SJCRH30 (cell line): ENCODE results near the gene JAKMIP3. TPM values are rescaled to one million over a fixed set of nuclear protein-coding genes. Genes with fewer than 3 reads are reported as not detected.

ENCODE experiments used
- DNase-seq, 2 experiments: peaks; one replicate each; pipeline ENCODE4 v3.0.0-alpha.2; 2015 to 2020
- H3K27ac ChIP-seq: fragments of 250-450 bp; sonication (Bioruptor Pico); 2 replicates; pipeline ENCODE4 v1.5.1; 2020; ENCODE audit warnings: mild to moderate bottlenecking, moderate library complexity
- H3K27me3 ChIP-seq: fragments of 250-450 bp; sonication (Bioruptor Pico); 2 replicates; pipeline ENCODE4 v1.5.1; 2020; ENCODE audit warnings: mild to moderate bottlenecking, moderate library complexity
- H3K36me3 ChIP-seq: fragments of 250-450 bp; sonication (Bioruptor Pico); 2 replicates; pipeline ENCODE4 v1.5.1; 2020; ENCODE audit warnings: mild to moderate bottlenecking, moderate library complexity
- H3K4me1 ChIP-seq: fragments of 250-450 bp; sonication (Bioruptor Pico); 2 replicates; pipeline ENCODE4 v1.5.1; 2020; ENCODE audit warnings: mild to moderate bottlenecking, moderate library complexity
- H3K4me3 ChIP-seq: fragments of 250-450 bp; sonication (Bioruptor Pico); 2 replicates; pipeline ENCODE4 v1.5.1; 2020; ENCODE audit warnings: mild to moderate bottlenecking, moderate library complexity
- H3K9me3 ChIP-seq: fragments of 250-450 bp; sonication (Bioruptor Pico); replicated peaks from 2 replicates; pipeline ENCODE4 v1.5.1; 2020; ENCODE audit warnings: mild to moderate bottlenecking, moderate library complexity
- total RNA-seq: library from RNA; depleted of rRNA; stranded (reverse); fragments of >200 nt; shearing (Covaris generic); gene quantifications from 2 replicates; pipeline ENCODE4 v1.2.3, GENCODE V29; 2014

Gene JAKMIP3
- total RNA-seq, 1 experiment from 2014 or later, result not detected

DNA sequence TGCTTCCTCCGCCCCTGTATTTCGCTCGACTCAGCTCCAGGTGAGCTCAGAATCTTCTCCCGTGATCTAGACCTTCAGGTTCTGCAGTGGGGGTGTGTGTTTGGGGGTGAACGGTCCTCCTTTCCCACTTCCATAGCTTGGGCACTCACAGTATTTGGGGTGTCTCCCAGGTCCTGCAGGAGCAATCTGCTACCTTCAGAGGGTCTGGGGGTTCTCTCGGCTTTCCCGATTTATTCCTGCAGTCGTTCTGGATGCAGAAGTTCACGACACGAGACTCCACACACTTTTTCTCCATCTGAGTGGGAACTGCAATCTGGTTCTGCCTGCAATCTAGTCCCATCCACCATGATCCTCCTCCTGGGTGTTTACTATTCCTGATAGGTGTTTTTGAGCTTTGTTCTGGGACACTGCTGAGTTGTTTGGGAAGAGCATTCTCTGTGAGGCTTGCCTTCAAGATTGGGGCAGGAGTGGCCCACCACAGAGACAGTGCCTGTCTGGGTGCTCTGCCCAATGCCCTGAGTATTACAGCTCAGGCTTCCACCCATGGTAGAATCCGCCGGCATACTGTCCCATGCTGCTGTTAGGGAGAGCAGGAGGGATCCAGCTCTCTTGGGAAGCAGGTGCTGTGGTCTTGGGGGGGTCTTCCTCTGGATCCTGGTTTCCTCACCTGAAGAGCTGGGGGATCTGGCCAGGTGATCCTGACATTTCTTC is 29.8 kb downstream of the JAKMIP3 start:
- H3K27ac ChIP-seq, result no peak overlapping the region
- DNase-seq, result no peak
- H3K27me3 ChIP-seq, result no peaks in the 10 kb centered on the region
- no peaks in the 10 kb centered on the region for H3K36me3 ChIP-seq
- no peak overlapping the region for H3K4me3 ChIP-seq
- H3K9me3 ChIP-seq, result no peaks in the 10 kb centered on the region
- no peaks in the 10 kb centered on the region for H3K4me1 ChIP-seq

DNA sequence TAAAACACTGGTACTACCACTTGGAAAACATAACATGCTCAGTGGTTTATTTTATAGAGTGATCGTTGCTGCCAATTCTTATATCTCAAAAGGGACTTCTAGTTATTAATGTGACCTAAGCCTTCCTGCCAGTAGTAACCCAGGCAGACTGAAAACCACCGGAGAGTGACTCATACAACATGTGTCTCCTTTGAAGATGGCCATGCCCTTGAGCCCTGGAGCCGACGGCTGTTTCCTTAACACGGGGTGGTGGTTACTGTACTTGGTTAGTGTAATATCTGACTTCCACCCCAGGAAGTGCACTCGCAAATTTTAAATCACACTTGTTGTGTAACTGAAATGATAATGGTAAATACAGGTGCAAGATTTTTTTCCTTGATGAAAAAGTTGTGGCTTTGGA is 30.5 kb downstream of the JAKMIP3 start:
- Histone ChIP-seq H3K27ac (no peak overlapping the region), H3K4me1 (no peaks in the 10 kb centered on the region), H3K36me3 (no peaks in the 10 kb centered on the region), H3K4me3 (no peak overlapping the region), H3K27me3 (no peaks in the 10 kb centered on the region), H3K9me3 (no peaks in the 10 kb centered on the region)
- DNase-seq, result peak; percentile 25 to 42

DNA sequence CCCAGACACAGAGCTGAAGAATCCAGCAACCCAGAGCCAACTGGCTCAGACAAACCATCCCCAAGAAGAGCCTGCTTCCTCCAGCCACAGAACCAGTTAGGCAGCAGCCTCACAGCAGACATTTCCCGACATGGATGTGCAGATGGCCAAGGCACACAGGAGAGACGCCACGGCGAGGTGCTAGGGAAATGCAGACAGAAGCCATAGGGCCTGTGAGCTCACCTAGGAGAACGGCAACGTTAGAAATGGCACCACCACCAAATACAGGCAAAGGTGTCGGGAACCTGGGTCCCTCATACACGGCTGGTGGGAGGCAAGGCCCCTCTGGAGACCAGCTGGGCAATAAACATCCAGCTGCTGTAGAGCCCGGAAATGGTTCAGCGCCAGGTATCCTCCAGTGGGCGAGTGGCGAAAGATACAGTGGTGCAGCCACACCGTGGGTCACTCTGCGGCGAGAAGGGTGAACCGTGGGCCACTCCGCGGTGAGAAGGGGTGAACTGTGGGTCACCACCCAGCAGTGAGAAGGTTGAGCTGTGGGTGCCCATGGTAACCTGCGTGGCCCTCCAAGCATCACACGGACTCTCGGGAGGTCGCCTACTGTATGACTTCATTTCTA is 31.2 kb downstream of the JAKMIP3 start:
- no peaks in the 10 kb centered on the region for H3K4me1 ChIP-seq
- DNase-seq, result no peak
- H3K27ac ChIP-seq, result no peak overlapping the region
- no peaks in the 10 kb centered on the region for H3K9me3 ChIP-seq
- no peaks in the 10 kb centered on the region for H3K36me3 ChIP-seq
- H3K27me3 ChIP-seq, result no peaks in the 10 kb centered on the region
- no peak overlapping the region for H3K4me3 ChIP-seq

DNA sequence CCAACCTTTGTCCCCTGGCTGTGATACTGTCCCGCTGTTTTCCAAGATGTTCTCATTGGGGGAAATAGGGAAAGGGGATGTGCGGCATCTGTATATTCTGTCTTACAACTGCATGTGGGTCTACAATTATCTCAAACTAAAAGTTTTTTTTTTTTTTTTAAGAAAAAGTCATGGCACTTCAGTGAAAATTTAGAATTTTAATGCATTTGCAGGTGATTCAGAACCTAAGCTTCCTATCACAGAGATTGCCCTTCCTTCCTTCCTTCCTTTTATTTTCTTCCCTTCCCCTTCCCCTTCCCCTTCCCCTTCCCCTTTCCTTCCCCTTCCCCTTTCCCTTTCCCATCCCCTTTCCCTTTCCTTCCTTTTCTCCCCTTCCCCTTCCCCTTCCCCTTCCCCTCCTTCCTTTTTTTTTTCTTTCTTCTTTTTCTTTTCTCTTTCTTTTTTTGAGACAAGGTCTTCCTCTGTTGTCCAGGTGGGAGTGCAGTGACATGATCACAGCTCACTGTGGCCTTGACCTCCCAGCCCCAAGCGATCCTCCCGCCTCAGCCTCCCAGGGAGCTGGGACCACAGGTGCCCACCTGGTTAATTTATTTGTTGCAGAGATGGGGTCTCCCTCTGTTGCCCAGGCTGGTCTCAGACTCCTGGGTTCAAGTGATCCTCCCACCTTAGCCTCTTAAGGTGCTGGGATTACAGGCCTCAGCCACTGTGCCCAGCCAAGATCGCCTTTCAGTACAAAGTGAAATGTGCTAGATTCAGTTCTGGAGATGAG is 32.0 kb downstream of the JAKMIP3 start:
- no peaks in the 10 kb centered on the region for H3K4me1 ChIP-seq
- no peak overlapping the region for H3K27ac ChIP-seq
- H3K27me3 ChIP-seq, result no peaks in the 10 kb centered on the region
- DNase-seq, result no peak
- H3K9me3 ChIP-seq, result no peaks in the 10 kb centered on the region
- H3K4me3 ChIP-seq, result no peak overlapping the region
- H3K36me3 ChIP-seq, result no peaks in the 10 kb centered on the region

DNA sequence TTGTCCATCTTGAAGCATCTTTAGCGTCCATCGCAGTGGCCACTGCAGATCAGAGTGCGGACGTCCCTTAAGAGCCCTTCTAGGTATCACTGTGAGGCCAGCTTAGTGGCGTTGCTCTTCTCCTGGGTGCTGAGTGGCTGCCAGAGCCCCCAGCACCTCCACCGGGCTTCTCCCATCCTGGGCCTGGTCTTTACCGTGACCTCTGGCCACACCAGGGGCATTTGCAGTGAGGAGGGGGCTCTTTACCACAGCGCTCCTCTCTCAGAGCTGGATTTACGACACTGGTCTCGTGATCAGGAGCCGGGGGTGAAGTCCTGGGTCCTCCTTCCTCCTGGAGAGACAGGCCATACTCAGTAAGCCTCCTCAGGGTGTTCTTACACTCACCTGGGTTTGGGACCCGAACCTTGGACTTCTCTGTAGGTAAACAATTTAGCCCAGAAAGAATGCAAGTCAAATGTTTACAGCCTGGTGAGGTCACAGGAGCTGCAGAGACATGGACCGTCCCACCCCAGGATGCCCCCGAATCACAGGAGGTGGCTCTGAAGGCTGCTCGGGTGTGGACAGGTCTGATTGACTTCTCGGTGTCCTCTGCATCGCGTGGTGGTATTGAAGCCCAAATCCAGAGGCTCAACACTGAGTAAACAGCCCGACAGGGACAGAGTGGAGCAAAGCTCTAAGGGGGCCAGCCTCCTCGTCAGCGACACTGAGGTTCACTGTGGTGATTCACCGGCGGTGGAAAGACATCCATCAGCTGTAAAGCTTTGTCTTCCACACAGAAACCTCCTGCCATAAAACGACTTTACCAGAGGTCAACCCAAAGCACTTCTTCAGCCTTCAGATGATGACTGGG is 33.0 kb downstream of the JAKMIP3 start:
- no peaks in the 10 kb centered on the region for H3K4me1 ChIP-seq
- H3K27me3 ChIP-seq, result no peaks in the 10 kb centered on the region
- H3K27ac ChIP-seq, result no peak overlapping the region
- no peaks in the 10 kb centered on the region for H3K36me3 ChIP-seq
- H3K4me3 ChIP-seq, result no peak overlapping the region
- H3K9me3 ChIP-seq, result no peaks in the 10 kb centered on the region
- DNase-seq, result no peak

DNA sequence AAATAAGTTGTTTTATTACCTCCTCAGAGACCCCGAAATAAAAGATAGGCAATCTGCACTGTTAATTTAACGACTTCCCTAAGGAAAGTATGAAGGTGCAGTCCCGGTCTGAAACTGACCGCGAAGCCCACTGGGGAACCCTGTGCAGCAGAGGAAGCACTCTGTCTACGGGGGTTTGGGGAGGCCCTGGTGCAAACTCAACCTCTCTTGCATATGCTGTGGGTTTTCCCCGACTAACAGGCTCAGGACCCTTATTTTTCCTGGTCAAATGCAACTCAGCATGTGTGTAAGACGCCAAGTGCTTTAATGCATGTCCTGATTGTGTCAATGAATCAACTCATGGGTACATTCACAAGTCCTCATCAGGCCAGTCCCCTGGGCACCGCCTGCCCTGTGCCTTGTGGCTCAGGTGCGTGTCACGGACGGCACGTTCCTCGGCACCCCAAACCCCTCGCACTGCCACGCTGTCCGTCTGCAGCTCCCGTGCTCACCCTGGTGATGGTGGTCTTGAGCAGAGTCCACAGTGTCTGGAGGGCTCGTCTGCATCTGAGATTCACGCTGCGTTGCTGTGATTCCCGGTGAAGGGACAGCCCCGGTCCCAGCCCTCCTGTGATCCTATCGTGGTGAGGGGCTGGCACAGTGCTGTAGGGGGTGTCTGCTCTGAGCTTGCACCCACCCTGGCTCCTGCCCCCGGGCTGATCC is 33.8 kb downstream of the JAKMIP3 start:
- H3K4me3 ChIP-seq, result no peak overlapping the region
- DNase-seq, result no peak
- H3K9me3 ChIP-seq, result no peaks in the 10 kb centered on the region
- H3K36me3 ChIP-seq, result no peaks in the 10 kb centered on the region
- no peaks in the 10 kb centered on the region for H3K27me3 ChIP-seq
- no peak overlapping the region for H3K27ac ChIP-seq
- no peaks in the 10 kb centered on the region for H3K4me1 ChIP-seq

DNA sequence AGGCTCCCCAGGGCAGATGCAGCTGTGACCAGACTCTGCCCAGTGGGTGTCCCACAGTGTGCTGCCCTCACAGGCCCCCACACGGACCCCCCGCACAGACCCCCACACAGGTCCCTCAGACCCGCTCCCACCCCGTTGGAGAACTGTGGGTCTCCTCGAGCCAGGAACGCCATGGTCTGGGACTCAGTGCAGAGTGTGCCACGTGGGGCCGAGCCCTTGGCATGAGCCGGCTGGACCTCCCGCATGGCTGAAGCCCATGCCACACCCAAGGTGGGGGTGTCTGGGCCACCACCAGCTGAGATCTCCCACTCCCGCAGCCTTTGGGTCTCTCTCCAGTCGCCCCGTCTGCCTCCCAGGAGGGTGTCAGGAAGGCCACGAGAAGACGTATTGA is 34.3 kb downstream of the JAKMIP3 start:
- H3K4me1 ChIP-seq, result no peaks in the 10 kb centered on the region
- H3K4me3 ChIP-seq, result no peak overlapping the region
- no peaks in the 10 kb centered on the region for H3K27me3 ChIP-seq
- no peaks in the 10 kb centered on the region for H3K36me3 ChIP-seq
- DNase-seq, result no peak
- H3K27ac ChIP-seq, result no peak overlapping the region
- no peaks in the 10 kb centered on the region for H3K9me3 ChIP-seq

DNA sequence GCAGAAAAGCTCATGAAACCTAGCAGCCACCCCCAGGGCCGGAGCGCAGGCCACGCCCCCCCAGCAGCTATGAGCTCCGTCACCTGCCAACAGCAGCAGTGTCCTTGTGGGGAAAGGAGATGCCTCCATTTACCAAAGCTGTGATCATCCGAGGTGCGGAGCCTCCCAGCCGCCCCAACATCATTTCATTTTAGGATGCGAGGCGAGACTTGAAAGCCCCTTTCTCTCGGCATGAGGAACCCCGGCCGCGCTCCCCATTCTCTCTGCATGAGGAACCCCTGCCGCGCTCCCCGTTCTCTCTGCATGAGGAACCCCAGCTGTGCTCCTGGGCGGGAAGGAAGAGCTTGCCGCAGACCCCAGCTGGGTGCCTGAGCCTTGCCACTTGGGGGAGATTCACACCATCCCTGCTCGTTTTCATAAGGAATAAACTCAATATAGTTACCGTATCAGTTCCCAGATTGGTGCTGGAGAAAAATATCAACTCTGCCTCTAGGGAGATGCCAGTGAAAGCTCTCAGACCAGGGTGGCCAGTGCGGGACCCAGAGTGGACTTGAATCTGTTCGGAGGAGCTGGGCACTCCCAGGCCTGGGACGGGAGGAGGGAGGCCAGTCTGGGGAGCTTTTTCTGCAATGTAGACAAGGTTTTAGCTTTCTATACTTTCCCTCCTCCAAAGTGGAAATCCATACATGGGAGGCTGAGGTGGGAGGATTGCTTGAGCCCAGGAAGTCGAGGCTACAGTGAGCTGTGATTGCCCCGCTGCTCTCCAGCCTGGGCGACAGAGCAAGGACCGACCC is 35.0 kb downstream of the JAKMIP3 start:
- Histone ChIP-seq H3K27ac (no peak overlapping the region), H3K27me3 (no peaks in the 10 kb centered on the region)

DNA sequence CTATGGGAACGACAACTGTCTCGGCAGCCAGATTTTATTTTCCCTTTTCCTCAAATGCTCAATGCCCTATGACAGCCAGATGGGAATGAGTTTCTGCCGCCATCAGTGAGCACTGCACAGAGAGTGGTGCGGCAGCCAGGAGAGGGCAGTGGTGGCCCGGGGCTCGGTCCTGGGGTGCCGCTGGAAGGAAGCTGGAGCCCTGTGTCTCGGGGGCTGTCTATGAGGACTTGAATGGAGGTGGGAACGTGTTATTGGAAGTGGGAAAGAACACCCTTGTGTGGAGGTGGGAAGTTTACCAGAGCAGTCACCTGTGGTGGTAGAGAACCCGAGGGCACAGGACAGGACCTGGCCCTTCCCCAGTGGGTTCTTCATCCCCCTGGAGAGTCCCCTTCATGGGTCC is 35.8 kb downstream of the JAKMIP3 start:
- no peak overlapping the region for H3K4me3 ChIP-seq
- H3K27me3 ChIP-seq, result no peaks in the 10 kb centered on the region
- H3K4me1 ChIP-seq, result no peaks in the 10 kb centered on the region
- DNase-seq, result no peak
- H3K27ac ChIP-seq, result no peak overlapping the region
- no peaks in the 10 kb centered on the region for H3K36me3 ChIP-seq
- H3K9me3 ChIP-seq, result no peaks in the 10 kb centered on the region

More for the DNA sequence above, 35.0 kb downstream of the JAKMIP3 start:
- Histone ChIP-seq H3K4me1 (no peaks in the 10 kb centered on the region), H3K9me3 (no peaks in the 10 kb centered on the region), H3K36me3 (no peaks in the 10 kb centered on the region), H3K4me3 (no peak overlapping the region)
- no peak for DNase-seq

DNA sequence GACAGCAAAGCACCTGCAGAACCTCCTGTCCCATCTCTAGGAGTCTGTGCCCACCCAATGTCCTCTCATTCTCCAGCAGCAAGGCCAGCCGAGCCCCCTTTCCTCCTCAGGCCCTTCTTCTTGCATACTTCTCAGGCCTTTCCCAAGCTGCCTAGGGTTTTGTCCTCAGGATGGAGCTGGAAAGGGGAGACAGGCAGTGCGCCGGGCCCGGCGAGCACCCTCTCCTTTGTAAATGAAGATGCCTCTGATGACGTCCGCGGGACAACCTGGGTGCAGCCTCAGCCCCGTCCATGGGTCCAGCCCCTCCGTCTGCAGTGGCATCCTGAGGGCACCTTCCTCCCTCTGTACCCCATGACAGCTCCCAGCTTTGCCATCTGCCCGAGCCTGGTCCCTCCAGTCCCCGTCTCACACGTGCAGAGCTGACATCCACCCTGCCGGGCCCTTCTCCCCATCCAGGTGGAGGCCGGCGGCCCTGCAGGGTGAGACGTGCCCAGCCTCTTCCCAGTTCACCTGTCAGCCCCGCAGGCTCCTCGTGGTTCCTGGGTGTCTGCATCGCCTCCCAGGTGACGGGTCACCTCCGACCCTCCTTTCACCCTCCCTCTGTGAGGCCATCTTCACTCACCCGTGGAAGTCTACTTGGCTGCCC is 36.4 kb downstream of the JAKMIP3 start:
- Histone ChIP-seq H3K27ac (no peak overlapping the region), H3K27me3 (no peaks in the 10 kb centered on the region), H3K4me1 (no peaks in the 10 kb centered on the region), H3K36me3 (no peaks in the 10 kb centered on the region), H3K4me3 (no peak overlapping the region), H3K9me3 (no peaks in the 10 kb centered on the region)
- no peak for DNase-seq

DNA sequence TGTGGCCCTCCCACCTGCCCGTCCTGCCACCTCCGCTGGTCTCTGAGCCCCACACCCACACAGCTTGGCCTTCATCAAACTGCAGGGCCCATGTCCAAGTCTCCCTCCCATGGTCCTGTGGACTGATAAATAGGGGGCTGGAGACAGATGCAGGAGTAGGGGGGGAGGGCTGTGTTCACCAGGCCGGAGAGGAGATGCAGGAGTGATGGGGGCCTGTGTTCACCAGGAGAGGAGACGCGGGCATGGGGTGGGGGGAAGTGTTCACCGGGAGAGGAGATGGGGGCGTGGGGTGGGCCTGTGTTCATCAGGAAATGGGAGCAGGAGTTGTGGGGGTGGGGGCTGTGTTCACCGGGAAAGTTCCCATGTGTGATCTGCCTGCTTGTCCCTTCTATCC is 37.0 kb downstream of the JAKMIP3 start:
- Histone ChIP-seq H3K36me3 (no peaks in the 10 kb centered on the region), H3K4me3 (no peak overlapping the region), H3K27me3 (no peaks in the 10 kb centered on the region), H3K4me1 (no peaks in the 10 kb centered on the region), H3K27ac (no peak overlapping the region), H3K9me3 (no peaks in the 10 kb centered on the region)
- DNase-seq, result no peak

DNA sequence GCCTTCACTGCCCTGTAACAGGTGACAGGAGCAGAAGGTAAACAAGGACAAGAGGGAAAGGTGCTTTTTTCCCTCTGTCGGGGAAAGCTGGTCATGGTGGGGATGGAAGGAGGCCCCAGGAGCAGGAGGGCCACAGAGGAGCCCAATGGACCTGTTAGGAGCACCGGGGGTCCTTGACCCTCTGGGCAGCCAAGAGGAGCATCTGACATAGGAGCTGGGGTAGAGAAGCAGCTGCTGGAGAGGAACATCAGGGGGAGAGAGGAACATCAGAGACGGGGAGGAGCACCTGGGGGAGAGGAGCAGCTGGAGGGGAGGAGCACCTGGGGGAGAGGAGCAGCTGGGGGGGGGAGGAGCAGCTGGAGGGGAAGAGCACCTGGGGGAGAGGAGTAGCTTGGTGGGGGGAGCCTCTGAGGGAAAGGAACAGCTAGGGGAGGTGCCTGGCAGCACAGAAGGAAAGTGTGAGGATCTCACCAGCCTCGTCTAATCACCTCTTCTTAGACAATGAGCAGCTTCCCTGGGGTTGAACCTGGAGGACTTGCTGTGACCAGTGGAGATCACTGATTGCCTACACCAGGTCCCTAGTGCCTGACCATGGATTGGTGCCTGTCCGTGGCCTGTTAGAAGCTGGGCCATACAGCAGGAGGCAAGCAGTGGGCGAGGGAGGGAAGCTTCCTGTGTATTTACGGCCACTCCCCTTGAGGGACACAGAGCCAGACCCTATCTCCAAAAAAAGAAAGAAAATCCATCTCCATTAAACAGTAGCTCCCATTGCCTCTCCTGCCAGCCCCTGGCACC is 37.6 kb downstream of the JAKMIP3 start:
- Histone ChIP-seq H3K36me3 (no peaks in the 10 kb centered on the region), H3K4me3 (no peak overlapping the region), H3K9me3 (no peaks in the 10 kb centered on the region), H3K27me3 (no peaks in the 10 kb centered on the region), H3K4me1 (no peaks in the 10 kb centered on the region), H3K27ac (no peak overlapping the region)
- DNase-seq, result no peak

DNA sequence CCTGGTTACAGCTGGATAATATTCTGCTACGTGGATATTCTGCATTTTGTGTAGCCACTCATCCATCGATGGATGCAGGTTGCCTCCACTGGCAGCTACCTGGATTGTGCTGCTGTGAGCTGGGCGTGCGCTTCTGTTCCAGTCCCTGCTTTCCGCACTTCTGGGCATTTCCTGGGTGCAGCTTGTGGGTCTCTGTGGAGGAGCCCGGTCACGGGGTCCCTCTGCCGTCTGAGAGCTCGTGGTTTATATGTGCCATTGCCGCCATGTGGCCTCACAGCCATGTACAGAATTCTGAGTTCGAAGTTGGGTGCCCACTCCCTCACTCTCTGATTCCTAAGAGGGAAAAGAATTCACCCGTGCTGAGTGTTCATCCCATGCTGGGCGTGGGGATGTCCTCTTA is 38.3 kb downstream of the JAKMIP3 start:
- no peak overlapping the region for H3K27ac ChIP-seq
- no peaks in the 10 kb centered on the region for H3K9me3 ChIP-seq
- H3K4me1 ChIP-seq, result no peaks in the 10 kb centered on the region
- no peaks in the 10 kb centered on the region for H3K27me3 ChIP-seq
- H3K4me3 ChIP-seq, result no peak overlapping the region
- no peaks in the 10 kb centered on the region for H3K36me3 ChIP-seq
- no peak for DNase-seq
